H1 (cell line): ENCODE measurements around the gene MPRIP. TPM values are rescaled to one million over a fixed set of nuclear protein-coding genes. Genes with fewer than 3 reads are reported as not detected.

Experiments
- E2F6 ChIP-seq: IDR thresholded peaks from 2 replicates; pipeline ENCODE4 v1.6.1; 2012; ENCODE audit warnings: inconsistent platforms
- EP300 ChIP-seq, 2 experiments: IDR thresholded peaks; 1 replicate in 1 of 2; 2 replicates in 1 of 2; pipeline ENCODE4 v1.6.1; 2011 to 2012; ENCODE audit warnings: low read depth in 2 of 2, low read length in 2 of 2, mild to moderate bottlenecking in 2 of 2, borderline replicate concordance in 1 of 2, inconsistent platforms in 1 of 2, moderate library complexity in 1 of 2
- MAX ChIP-seq: IDR thresholded peaks from 2 replicates; pipeline ENCODE4 v1.6.1; 2012; ENCODE audit warnings: inconsistent platforms
- POLR2AphosphoS5 ChIP-seq: IDR thresholded peaks from 2 replicates; pipeline ENCODE4 v1.6.1; 2011; ENCODE audit warnings: low read depth, low read length
- polyA plus RNA-seq, 7 experiments: library from polyadenylated mRNA; depleted of rRNA in 3 of 7; stranded (reverse) in 5 of 7; unstranded in 2 of 7; fragments of >200 nt in 5 of 7; fragments of 200-250 nt in 2 of 7; gene quantifications; 1 replicate in 5 of 7; 2 replicates in 1 of 7; 4 replicates in 1 of 7; pipeline versions ENCODE4 v1.2.1 to v1.2.3, GENCODE V29; 2011 to 2013; ENCODE audit warnings: missing spikeins in 2 of 7, mixed read lengths in 2 of 7
- total RNA-seq: library from RNA; stranded (reverse); fragmentation: NEBNext Ultra II Directional; extraction: Animal tissue kit (Norgen Biotek cat#: 25700); gene quantifications from 2 replicates; pipeline ENCODE4 v1.2.1, GENCODE V29; 2021

MPRIP gene
- total and polyA plus RNA-seq, 2 of the 8 experiments (the other 6 are each of a cell fraction or from before 2014, with no cell fraction given): 48.6 to 146 TPM

GRCh38 chr17:17205368-17206123 lies 163.3 kb downstream of the MPRIP start (continued):
- TF ChIP-seq EP300 (IDR thresholded peaks at IDR 0.05; ENCODE audit: borderline replicate concordance in 1 of 2, low read depth in 2 of 2, low read length in 2 of 2) (no peak), E2F6 (no peak), POLR2AphosphoS5 (no peak), MAX (no peak)
